ENCODE data around the gene HOXA11. TPM values are rescaled to one million over a fixed set of nuclear protein-coding genes. Genes with fewer than 3 reads are reported as not detected.

HOXA11 gene
- total and polyA plus RNA-seq, 2 donors from 2014 or later = 5.2 to 5.5 TPM

GRCh38 chr7:27173956-27174873 lies 10.8 kb downstream of the HOXA11 start, which contains the start of gene HOXA10:
Gene HOXA10 (minus strand): TSS chr7:27174320. CDS start chr7:27174306, 14 bp downstream.
- intact Hi-C loops (cut with DNase I) = loop anchor here (10.0 kb wide), 1 partner anchor 1319 kb away; no protein-coding TSS in a partner anchor
- H3K9ac ChIP-seq (ENCODE audit: low read length in 3 of 3) = peak within 1 kb of the TSS; percentile 48 to 95 (median 72)
- H3K27ac ChIP-seq (ENCODE audit: low read depth in 2 of 2, low read length in 2 of 2) = peak within 1 kb of the TSS; percentile 84 to 90
- FAIRE-seq = no peak
- DNase-seq = peak; percentile 91 to 95 (median 93)
- no peaks in the 10 kb centered on the region for H3K4me1 ChIP-seq (ENCODE audit: control insufficient read depth in 2 of 3, insufficient read depth in 2 of 3, low read depth in 1 of 3, low read length in 3 of 3)
- H3K4me3 ChIP-seq (ENCODE audit: low read length in 3 of 3) = peak within 1 kb of the TSS; percentile 62 to 86 (median 86)
- TF ChIP-seq CTCF (IDR thresholded peaks at IDR 0.05; ENCODE audit: borderline replicate concordance, extremely low read depth, insufficient read depth) = no peak
- no peaks in the 10 kb centered on the region for H3K27me3 ChIP-seq (ENCODE audit: control insufficient read depth, insufficient read depth, low read length)
- no peaks in the 10 kb centered on the region for H3K36me3 ChIP-seq (ENCODE audit: control insufficient read depth in 2 of 3, insufficient read depth in 3 of 3, low read length in 3 of 3)
- no peaks in the 10 kb centered on the region for H3K9me3 ChIP-seq (ENCODE audit: control insufficient read depth in 2 of 3, insufficient read depth in 1 of 3, low read length in 3 of 3)

DNA sequence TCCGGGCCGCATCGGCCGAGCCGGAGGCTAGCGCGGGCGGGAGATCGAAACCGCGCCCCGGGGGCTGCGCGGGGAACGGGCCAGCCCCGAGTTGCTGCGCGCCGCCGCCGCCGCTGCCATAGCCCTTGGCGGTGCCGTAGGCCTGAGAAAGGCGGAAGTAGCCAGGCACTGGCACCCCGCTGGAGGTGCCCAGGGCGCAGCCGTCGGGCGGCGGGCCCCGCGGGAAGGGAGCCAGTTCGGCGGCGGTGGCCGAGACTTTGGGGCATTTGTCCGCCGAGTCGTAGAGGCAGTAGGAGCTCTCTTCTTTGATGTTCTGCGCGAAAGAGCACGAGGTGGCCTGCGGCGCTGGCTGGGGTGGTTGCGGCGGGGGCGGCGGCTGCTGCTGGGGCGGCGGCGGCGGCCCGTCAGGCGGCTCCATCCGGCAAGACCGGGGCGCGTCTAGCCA lies 11.5 kb downstream of the HOXA11 start:
- peak overlapping the region; percentile 84 to 90 for H3K27ac ChIP-seq (ENCODE audit: low read depth in 2 of 2, low read length in 2 of 2)
- TF ChIP-seq CTCF (IDR thresholded peaks at IDR 0.05; ENCODE audit: borderline replicate concordance, extremely low read depth, insufficient read depth) = no peak
- peak in 3 of 5 donors; percentile 21 to 79 (median 42) for DNase-seq
- no peaks in the 10 kb centered on the region for H3K36me3 ChIP-seq (ENCODE audit: control insufficient read depth in 2 of 3, insufficient read depth in 3 of 3, low read length in 3 of 3)
- FAIRE-seq = no peak
- no peaks in the 10 kb centered on the region for H3K9me3 ChIP-seq (ENCODE audit: control insufficient read depth in 2 of 3, insufficient read depth in 1 of 3, low read length in 3 of 3)
- H3K4me3 ChIP-seq (ENCODE audit: low read length in 3 of 3) = peak overlapping the region; percentile 36 to 86 (median 43)
- no peaks in the 10 kb centered on the region for H3K27me3 ChIP-seq (ENCODE audit: control insufficient read depth, insufficient read depth, low read length)
- no peaks in the 10 kb centered on the region for H3K4me1 ChIP-seq (ENCODE audit: control insufficient read depth in 2 of 3, insufficient read depth in 2 of 3, low read depth in 1 of 3, low read length in 3 of 3)
- intact Hi-C loops (cut with DNase I) = loop anchor here (10.0 kb wide), 1 partner anchor 1319 kb away; no protein-coding TSS in a partner anchor
- peak overlapping the region in 2 of 3 donors; percentile 29 to 95 for H3K9ac ChIP-seq (ENCODE audit: low read length in 3 of 3)

- no peak for FAIRE-seq
- Histone ChIP-seq H3K27ac (ENCODE audit: low read depth in 2 of 2, low read length in 2 of 2) (peak overlapping the region; percentile 84 to 90), H3K4me3 (ENCODE audit: low read length in 3 of 3) (peak overlapping the region; percentile 62 to 86 (median 78)), H3K9me3 (ENCODE audit: control insufficient read depth in 2 of 3, insufficient read depth in 1 of 3, low read length in 3 of 3) (no peaks in the 10 kb centered on the region), H3K9ac (ENCODE audit: low read length in 3 of 3) (peak overlapping the region; percentile 29 to 95 (median 72)), H3K4me1 (ENCODE audit: control insufficient read depth in 2 of 3, insufficient read depth in 2 of 3, low read depth in 1 of 3, low read length in 3 of 3) (no peaks in the 10 kb centered on the region), H3K36me3 (ENCODE audit: control insufficient read depth in 2 of 3, insufficient read depth in 3 of 3, low read length in 3 of 3) (no peaks in the 10 kb centered on the region), H3K27me3 (ENCODE audit: control insufficient read depth, insufficient read depth, low read length) (no peaks in the 10 kb centered on the region)
- intact Hi-C loops (cut with DNase I) = loop anchor here (10.0 kb wide), 1 partner anchor 1318 kb away; no protein-coding TSS in a partner anchor
- DNase-seq = peak; percentile 89 to 98 (median 91)
- no peak for TF ChIP-seq CTCF (IDR thresholded peaks at IDR 0.05; ENCODE audit: borderline replicate concordance, extremely low read depth, insufficient read depth)
These were observed 12.1 kb downstream of the HOXA11 start for GRCh38 chr7:27172823-27173510.

All from kidney (tissue), 14 donors.